ENCODE measurements around the gene IGSF11.

Gene IGSF11

GRCh38 chr3:118970819-118971218 lies 63.8 kb downstream of the IGSF11 start:
- H3K4me3 ChIP-seq (ENCODE audit: control insufficient read depth, low read depth, low read length), result no peak overlapping the region
- DNase-seq (ENCODE audit: low read depth), result no peak
- no peak for TF ChIP-seq CTCF (IDR thresholded peaks at IDR 0.05; ENCODE audit: control insufficient read depth, insufficient read depth, low read depth, low read length, missing control alignments)

- no peak for DNase-seq (ENCODE audit: low read depth)
- no peak for TF ChIP-seq CTCF (IDR thresholded peaks at IDR 0.05; ENCODE audit: control insufficient read depth, insufficient read depth, low read depth, low read length, missing control alignments)
- no peak overlapping the region for H3K4me3 ChIP-seq (ENCODE audit: control insufficient read depth, low read depth, low read length)
These were observed 66.0 kb downstream of the IGSF11 start for GRCh38 chr3:118968640-118969039.

GRCh38 chr3:118968111-118968510 lies 66.5 kb downstream of the IGSF11 start:
- DNase-seq (ENCODE audit: low read depth), result no peak
- no peak overlapping the region for H3K4me3 ChIP-seq (ENCODE audit: control insufficient read depth, low read depth, low read length)
- TF ChIP-seq CTCF (IDR thresholded peaks at IDR 0.05; ENCODE audit: control insufficient read depth, insufficient read depth, low read depth, low read length, missing control alignments), result no peak

- DNase-seq (ENCODE audit: low read depth), result no peak
- TF ChIP-seq CTCF (IDR thresholded peaks at IDR 0.05; ENCODE audit: control insufficient read depth, insufficient read depth, low read depth, low read length, missing control alignments), result no peak
- H3K4me3 ChIP-seq (ENCODE audit: control insufficient read depth, low read depth, low read length), result no peak overlapping the region
These were observed 67.9 kb downstream of the IGSF11 start for GRCh38 chr3:118966700-118967099.

GRCh38 chr3:118963711-118964110 lies 70.9 kb downstream of the IGSF11 start:
- no peak for DNase-seq (ENCODE audit: low read depth)
- no peak overlapping the region for H3K4me3 ChIP-seq (ENCODE audit: control insufficient read depth, low read depth, low read length)
- TF ChIP-seq CTCF (IDR thresholded peaks at IDR 0.05; ENCODE audit: control insufficient read depth, insufficient read depth, low read depth, low read length, missing control alignments), result no peak

GRCh38 chr3:118960876-118961450 lies 73.7 kb downstream of the IGSF11 start:
- no peak overlapping the region for H3K4me3 ChIP-seq (ENCODE audit: control insufficient read depth, low read depth, low read length)
- TF ChIP-seq CTCF (IDR thresholded peaks at IDR 0.05; ENCODE audit: control insufficient read depth, insufficient read depth, low read depth, low read length, missing control alignments), result no peak
- DNase-seq (ENCODE audit: low read depth), result no peak
